DMS 273 (cell line): ENCODE results near the gene SMIM29.
"Not testable (repeated sequence)": the region's sequence is repeated elsewhere in the genome, so short reads cannot be mapped to it uniquely, and the experiment has no call there.

ENCODE experiments used
- DNase-seq: peaks from one replicate; lab custom pipeline; 2025; ENCODE audit not compliant: unreplicated experiment; lab: John Stamatoyannopoulos, UW

The SMIM29 gene

DNA sequence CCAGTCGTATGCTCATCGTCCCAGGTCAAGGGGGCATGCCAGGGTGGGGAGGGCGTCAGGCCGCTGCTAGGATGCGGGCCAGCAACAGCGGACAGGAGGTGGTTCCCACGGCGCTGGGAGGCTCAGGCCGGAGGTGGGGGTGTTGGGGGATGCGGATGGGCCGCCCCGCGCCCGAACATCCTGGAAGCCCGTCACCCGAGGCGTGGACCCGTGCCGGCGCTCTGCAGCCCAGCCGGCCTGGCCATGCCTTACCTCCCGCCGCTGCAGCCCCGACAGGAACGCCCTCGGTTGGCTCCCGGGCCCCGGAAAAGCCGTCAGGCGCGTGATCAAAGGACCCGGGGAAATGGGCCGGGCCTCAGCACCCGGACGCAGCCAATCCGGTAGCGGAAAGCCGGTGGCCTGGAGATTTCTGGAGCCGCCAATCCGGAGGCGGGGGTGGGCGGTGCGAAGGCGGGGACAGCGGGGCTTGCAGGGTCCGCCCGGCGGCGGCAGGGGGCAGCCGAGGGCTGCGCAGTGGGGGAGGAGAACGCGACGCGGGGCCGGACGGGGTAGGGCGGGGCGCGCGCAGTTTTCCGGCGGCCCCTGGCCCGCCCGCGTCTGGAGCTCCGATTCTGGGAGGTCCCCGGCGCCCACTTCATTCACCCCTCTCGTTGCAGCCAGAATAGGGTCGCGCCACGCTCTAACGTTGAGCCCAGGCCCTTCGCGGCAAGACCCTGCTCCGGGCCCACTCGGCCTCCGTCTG lies at the start of gene SMIM29:
SMIM29 (minus strand) TSS at position 280 of the 742 bp plus-strand sequence. CDS start 1,215 bp downstream, outside the sequence.
- peak; percentile 98 for DNase-seq

DNA sequence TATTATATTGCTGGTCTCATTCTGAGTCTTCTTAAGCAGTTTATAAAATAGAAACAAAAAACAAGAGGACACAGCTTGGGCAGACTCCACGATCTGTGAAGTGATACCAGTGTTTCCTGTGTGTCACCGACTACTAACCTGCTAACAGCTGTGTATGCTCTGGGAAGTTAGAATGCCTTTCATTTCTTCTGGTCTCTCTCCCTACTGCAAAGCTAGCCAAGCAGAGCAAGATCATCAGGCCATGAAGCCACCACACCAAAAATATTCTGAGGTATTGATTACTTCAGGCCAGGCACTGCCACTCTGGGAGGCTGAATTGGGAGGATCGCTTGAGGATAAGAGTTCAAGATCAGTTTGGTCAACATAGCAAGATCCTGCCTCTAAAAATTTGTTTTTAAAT lies 46.9 kb upstream of the SMIM29 start:
- DNase-seq: no peak

DNA sequence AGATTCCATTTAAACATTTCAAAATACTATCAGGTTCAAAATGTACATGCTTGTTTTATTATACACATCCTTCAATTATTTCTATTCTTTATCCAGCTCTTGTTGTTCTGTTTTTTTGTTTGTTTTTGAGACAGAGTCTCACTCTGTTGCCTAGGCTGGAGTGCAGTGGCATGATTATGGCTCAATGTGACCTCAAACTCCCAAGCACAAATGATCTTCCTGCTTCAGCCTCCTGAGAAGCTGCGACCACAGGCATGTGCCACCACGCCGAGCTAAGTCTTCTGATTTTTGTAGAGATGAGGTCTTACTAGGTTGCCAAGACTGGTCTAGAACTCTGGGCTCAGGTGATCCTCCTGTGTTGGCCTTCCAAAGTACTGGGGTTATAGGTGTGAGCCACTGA lies 44.1 kb upstream of the SMIM29 start:
- DNase-seq: no peak

DNA sequence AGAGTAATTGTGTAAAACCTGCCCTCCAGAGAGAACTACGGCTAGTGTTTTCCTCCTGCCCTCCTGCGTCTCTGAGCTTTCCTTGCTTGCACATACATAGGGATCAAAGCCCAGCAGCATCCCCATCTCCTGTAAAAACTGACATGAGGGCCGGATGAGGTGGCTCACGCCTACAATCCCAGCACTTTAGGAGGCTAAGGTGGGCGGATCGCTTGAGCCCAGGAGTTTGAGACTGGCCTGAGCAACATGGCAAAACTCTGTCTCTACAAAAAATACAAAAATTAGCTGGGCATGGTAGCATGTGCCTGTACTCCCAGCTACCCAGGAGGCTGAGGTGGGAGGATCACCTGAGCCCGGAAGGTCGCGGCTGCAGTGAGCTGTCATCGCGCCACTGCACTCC lies 40.3 kb upstream of the SMIM29 start:
- no peak for DNase-seq

DNA sequence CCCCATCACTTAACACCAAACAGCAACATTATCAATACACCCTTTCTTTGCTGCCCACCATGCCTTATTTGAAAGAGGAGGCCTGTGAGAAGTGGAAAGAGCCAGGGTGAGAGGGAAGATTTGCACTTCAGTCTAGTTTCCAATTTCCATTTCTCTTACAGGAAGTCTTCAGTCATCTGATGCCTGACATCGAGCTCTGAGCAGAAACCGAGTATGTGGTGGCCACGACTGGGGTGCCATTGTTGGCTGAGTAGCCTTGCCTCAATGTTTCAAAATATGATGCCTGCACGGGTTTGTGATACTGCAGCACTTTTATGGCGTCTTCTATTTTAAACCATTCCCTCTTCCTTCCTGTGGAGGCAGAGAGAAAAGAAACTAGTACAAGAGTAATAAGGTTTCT lies 39.8 kb upstream of the SMIM29 start:
- no peak for DNase-seq

DNA sequence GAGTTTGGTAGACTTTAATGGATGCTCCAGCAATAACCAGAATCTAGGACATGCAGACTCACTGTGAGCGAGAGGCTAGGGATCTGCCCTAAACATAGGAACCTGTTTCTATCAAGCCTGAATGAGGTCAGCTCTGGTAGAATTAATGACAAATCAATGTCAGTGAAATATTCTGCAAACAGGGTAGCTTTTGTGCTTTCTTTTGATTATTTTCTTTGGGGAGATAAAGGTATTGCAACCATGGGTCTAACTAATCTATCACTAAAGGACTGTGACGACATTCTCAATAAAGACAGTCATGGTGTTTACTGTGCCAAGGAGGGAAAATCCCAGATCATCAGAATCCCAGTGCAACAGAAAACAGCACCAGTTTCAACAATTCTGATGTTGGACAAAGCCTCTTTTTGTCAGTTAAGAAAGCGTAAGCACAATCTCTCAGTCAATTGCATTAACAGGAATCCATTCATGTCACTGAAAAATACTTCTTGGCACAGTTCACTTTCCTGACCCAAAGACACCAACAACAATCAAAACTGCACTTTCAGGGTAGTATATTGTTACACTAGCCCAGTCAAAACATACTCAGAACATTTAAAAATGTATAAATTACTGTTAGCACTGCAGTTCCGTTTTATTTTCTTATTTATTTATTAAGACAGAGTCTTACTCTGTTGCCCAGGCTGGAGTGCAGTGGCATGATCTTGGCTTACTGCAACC lies 36.8 kb upstream of the SMIM29 start:
- no peak for DNase-seq

DNA sequence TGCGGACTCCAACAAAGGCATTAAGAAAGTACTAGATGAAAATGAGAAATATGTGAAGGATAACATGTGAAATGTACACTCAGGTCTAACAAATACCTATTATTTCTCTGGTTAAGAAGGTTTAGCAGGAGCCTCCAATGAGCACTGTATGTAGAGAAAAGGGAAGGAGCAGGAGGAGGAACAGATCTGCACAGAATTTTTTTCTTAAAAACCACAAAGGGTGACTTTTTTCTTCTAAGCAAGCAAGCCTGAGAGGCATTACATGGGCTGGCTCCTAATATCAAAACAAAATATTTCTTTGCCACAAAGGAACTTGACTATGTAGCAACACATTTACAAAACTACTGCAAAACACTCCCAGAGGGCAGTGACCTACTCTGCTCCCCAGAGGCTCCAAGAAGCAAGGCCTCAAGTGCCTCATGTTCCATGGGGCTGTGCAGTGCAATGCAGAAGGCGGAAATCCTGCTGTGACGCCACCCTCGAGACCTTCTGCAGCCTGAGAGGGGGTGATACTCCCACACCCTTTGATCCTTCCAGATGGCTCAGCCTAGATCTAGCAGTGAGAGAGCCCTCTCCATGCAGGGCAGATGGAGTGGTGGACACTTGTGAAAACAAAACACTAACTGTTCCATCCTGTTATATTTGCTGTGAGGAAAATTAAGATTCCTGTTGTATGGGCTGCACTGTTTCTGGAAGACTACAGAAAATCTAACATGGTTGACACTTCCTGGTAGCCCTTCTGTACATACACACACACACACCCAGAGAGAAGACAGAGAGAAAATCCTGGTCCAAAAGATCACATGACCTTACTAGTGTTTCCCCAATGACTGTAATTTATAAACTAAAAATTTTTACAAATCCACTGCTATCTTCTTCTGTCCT lies 36.0 kb upstream of the SMIM29 start:
- peak; percentile 88 for DNase-seq

DNA sequence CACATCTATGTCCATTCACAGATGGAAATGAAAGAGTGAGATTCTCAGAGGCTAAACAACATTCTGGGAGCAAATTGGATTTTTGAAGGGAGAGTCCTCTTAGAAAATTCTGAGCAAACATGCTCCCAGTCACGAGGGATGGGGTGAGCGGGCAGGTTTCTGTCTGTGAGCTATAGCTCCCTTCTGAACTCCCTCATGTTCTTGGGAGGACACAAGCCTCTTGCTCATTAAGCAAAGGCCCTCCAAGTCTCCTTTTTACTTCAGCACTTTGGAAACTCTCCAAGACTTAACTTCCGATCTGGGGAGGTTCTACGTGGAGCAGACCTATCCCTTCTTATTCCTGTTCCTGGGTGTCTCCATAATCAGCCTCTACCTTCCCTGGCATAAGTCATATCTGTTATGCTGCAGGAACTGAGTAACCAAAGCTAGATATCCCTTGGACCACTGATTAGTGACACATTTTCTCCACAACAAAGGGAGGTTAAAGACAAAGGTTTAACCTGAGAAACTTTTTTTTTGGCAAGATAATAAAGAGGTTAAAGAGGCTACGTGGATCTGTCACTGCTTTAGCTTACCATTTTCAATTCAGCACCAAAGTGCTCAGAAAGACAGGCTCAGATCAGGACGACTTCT lies 33.0 kb upstream of the SMIM29 start:
- DNase-seq: no peak

DNA sequence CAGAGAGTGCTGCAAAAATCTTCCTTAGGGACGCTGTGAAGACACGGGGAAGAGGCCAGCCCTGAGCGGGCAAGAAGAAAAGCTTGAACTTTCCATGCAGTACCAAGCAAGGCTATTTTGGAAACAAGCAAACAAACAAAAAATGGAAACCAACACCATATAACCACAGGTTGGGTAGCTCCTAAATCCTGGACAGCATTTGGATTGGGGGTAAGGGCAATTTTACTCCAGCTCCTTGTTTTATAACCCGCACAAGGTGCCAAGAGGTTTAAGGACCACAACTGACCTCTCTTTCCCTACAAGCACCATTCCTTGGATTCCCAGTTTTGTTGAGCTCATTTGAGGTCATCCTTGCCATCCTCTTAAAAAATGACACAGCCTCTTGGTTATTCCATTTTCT lies 31.4 kb upstream of the SMIM29 start:
- DNase-seq: no peak

DNA sequence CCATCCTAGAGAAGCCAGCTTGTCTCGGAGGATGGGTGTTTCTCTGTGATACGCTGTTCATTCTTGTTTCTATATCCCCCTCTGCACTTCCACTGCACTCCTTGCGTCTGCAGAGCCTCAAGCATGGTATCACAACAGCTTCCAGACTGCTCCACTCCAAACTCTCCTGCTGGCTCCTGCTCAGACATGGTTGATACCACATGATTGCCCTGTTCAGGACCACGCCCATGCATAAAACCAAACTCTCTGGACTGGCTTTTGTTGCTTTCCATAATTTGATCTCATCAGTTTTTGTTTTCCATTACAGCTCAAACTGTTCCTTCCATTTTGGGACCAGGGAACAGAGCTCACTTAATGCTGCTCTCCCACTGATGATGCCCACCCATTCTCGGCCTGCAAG lies 30.0 kb upstream of the SMIM29 start:
- DNase-seq: no peak

DNA sequence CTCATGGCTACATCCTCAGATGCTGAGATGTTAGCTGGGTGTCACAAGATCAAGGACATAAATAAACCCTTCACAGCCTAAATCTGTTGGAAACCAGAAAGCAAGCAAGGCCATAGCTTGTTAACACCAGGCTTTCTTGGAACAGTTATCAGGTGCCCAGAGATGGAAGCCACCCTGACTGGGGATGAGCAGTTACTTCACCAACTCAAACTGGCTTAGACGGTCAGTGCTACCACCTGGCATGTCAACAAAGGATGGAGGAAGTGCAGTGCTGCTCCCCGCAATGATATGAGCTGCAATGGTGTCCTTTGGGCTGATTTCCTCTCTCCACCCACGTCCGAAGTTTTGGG lies 28.9 kb upstream of the SMIM29 start:
- no peak for DNase-seq

DNA sequence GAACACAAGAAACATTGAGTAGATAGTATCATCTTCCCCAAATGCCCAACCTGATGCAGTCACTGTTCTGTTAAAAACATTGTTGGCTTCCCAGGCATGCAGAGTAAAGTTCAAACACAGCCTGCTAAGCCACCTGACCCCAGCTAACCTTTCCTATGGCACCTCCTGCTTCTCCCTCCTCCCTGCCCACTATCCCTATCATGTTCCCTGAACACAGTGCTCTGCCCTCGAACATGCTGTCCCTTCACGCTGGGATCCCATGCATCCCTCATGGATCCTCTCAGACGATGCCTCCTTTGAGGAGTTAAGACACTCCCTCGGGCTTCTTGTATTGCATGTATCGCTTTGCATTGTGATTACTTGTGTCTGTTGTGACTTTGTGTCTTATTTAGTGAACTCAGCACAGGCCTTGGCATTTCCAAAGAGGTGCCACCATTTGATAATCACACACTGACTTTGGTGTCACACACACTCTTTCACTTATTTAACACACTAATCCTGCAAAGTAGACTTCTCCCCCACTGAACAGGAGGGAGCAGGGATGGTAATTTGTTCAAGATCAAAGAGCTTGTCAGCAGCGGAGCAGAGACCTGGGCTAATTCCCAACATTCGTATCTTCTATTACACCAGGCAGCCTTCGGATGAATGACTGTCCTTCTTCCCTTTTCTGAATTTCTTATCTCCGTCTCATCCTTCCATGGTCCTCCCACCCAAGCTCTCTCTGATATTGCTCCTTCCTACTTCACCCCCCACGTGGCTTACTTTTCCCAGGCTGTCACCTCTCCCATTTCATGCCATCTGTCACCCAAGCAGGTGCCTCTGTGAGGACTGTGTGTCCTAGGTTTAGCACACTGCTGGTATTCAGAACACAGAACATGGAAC lies 28.3 kb upstream of the SMIM29 start:
- DNase-seq: peak; percentile 58

DNA sequence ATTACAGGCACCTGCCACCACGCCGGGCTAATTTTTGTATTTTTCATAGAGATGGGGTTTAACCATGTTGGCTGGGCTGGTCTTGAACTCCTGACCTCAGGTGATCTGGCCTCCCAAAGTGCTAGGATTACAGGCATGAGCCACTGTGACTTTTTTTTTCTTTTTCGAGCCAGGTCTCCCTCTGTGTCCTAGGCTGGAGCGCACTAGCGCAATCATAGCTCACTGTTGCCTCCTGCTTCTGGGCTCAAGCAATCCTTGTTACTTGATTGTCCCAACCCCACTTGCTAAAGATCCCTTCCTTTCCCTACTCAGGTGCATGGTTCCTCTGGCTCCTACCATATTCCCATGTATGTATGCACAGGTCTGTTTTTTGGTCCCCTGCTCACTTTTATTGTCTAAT lies 27.4 kb upstream of the SMIM29 start:
- no peak for DNase-seq

DNA sequence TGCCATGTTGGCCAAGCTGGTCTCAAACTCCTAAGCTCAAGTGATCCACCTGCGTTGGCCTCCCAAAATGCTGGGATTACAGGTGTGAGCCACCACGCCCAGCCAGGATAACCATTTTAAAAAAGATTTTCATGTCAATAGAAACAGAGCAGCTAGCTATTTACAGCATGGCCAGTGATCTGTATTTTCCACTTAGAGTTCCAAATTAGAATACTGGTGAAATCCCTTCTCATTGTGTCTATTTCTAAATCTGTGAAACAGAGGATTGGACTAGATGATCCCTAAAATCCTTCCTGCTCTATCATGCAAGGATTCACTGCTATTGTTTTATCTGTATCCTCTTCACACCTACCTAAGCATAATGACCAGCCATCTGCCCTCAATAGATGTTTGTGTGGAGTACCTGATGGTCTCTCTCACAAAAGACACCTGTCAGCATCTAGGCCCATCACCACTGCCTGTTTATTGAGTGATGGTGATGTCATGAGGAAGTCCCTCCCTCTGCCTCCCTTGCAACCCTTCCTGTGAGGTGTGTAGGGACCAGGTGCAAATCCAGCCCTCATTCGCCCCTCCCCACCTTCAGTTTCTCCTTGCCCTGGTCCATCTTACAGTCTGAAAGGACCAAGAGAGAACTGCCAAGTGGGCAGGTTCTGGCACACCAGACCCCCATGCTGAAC lies 26.5 kb upstream of the SMIM29 start:
- DNase-seq: no peak

DNA sequence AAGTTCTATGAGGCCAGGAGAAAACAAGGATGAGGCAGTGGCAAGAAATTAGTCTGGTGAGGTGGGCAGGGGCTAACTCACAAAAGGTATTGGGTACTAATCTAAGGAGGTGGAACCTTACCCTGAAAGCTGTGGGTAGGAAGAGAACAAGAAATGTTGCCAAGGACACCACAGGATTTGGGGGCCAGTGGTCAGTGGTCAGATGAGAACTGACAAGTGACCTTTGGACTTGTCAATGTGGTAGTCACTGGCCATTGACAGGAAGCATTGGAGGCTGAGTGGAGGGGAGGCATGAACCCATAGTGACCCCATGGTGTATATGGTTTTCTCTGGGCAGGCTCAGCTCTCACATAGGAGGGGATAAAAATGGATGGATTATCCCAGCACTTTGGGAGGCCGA lies 25.3 kb upstream of the SMIM29 start:
- no peak for DNase-seq

DNA sequence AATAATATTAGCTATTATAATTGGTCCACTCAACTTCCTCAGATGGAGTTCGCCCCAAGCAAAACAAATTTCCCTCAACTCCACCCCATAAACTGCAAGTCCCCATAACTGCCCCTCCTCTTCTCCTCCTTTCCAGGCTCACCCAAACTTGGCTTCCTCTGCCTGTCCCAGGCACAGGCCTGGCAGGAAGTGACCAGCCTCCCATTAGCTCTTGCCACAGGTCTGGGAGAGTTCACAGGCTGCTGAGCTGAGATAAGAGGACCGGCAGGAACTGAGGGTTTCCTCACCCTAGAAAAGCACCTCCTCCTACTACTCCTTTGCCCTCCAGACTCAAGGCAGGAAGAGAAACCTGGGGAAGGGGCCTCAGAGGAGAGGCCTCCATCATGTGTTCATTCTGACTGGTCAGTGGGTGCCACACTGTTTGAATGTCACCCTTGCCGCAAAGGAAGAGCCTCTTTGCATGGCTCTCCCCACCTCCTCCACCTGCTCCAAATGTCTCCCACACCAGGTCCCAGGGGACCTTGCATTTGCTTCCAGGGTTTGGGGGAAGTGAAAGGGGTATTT lies 24.5 kb upstream of the SMIM29 start:
- no peak for DNase-seq

DNA sequence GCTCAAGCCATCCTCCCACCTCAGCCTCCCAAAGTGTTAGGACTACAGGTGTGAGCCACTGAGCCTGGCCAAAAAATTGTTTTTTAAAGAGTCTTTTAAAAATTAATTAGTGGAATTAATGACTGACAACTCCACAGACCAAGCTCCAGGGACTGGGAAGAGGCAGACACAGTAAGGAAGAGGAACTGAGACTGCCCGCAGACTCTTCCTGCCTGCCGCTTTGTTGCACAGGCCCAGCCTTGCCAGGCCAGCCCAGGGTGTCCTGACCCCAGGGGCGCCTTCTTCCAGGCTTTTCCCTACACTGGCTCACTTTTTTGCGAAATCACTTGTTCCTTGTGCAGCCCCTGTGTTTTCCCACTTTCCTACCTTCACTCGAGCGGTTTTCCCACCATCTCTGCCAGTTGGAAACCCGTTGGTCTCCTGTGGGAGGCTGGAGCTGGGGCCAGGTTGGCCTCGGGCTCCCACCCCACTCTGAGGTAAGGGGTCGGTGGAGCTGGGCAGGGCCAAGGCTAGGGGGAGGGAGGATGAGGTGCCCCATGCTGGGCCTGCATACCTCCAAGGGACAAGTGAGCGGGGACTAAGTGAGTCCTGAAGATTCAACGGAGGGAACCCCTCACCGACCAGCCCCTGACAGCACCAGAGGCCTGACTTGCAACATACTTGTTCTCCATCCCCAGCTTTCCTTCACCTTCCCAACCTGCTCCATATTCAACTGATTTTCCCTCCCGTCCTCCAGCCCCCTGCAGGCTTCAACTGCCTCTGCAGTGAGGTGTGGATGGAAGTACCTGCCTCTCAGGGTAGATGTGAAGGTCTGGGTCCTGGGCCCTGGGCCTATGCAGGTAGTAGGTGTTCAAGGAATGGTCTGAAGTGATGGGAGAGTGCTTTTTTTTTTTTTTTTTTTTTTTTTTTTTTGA lies 23.5 kb upstream of the SMIM29 start:
- DNase-seq: peak; percentile 24

DNA sequence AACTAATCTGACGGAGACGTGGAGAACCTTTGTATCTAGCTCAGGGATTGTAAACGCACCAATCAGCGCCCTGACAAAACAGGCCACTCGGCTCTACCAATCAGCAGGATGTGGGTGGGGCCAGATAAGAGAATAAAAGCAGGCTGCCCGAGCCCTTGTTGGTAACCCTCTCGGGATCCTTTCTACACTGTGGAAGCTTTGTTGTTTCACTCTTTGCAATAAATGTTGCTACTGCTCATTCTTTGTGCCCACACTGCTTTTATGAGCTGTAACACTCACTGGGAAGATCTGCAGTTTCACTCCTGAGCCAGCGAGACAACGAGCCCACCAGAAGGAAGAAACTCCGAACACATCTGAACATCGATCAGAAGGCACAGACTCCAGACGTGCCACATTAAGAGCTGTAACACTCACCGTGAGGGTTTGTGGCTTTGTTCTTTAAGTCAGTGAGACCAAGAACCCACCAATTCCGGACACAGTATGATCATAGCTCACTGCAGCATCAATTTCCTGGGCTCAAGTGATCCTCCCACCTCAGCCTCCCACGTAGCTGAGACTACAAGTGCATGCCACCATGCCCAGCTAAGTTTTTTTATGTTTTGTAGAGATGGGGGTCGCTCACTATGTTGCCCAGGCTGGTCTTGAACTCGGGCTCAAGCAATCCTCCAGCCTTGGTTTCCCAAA lies 21.0 kb upstream of the SMIM29 start:
- DNase-seq: not testable (repeated sequence)
